Mesodermal cell (in vitro differentiated cells): Measurements from ENCODE around the gene AOPEP.

Source experiments
- H3K27ac ChIP-seq: 2 replicates; pipeline ENCODE4 v1.7.0; 2013; ENCODE audit warnings: mild to moderate bottlenecking, low read depth, low read length, moderate library complexity; ENCODE audit not compliant: severe bottlenecking
- H3K36me3 ChIP-seq: 2 replicates; pipeline ENCODE4 v1.7.1; 2013; ENCODE audit warnings: mild to moderate bottlenecking, low read length, moderate library complexity; ENCODE audit not compliant: control insufficient read depth, insufficient read depth
- H3K4me1 ChIP-seq: one replicate; pipeline ENCODE4 v1.7.1; 2013; ENCODE audit warnings: mild to moderate bottlenecking, low read length; ENCODE audit not compliant: insufficient read depth, control insufficient read depth, poor library complexity, severe bottlenecking
- H3K4me3 ChIP-seq: 2 replicates; pipeline ENCODE4 v1.7.0; 2013; ENCODE audit warnings: low read length, control low read depth, mild to moderate bottlenecking; ENCODE audit not compliant: insufficient read depth, poor library complexity, severe bottlenecking; ENCODE audit errors: extremely low read depth
- H3K9me3 ChIP-seq: 2 replicates; pipeline ENCODE4 v1.7.1; 2013; ENCODE audit warnings: mild to moderate bottlenecking, low read length, moderate library complexity; ENCODE audit not compliant: control insufficient read depth
- WGBS, 2 experiments: methylation state at CpG; one replicate each; pipeline ENCODE4 v1.1.5; 2013; ENCODE audit warnings: missing lambda C conversion rate in 2 of 2; ENCODE audit not compliant: insufficient coverage in 2 of 2; 5-methylcytosine and 5-hydroxymethylcytosine counted together

AOPEP gene

DNA sequence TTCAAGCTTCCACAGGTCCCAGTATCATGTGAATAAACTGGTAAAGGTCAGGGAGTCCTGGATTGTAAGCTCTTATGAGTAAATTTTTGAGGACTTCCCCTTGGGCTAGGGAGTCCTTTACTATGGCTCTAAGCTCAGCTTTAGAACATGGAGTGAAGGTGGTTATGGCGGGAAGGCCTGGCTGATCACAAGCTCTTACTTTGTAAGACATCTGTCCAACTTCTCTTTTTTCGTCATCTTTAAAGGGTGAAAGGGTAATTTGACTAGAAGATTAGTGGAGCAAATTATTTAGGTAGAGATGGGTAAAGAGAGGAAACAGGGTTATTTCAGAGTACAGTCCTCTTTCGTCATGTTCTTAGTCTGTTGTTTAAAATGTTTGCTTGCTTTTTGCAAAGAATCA is 155.4 kb downstream of the AOPEP start:
- peaks cover 15% of the 10 kb centered on the region for H3K4me1 ChIP-seq
- no peak overlapping the region for H3K27ac ChIP-seq
- peaks cover 6% of the 10 kb centered on the region for H3K9me3 ChIP-seq
- no peaks in the 10 kb centered on the region for H3K36me3 ChIP-seq
- H3K4me3 ChIP-seq, result no peak overlapping the region
- WGBS, 2 experiments, result 100% methylated on average over 1 to 2 of the region's 3 CpGs

- H3K4me1 ChIP-seq, result peaks cover 15% of the 10 kb centered on the region
- no peak overlapping the region for H3K27ac ChIP-seq
- no peaks in the 10 kb centered on the region for H3K36me3 ChIP-seq
- peaks cover 5% of the 10 kb centered on the region for H3K9me3 ChIP-seq
- no peak overlapping the region for H3K4me3 ChIP-seq
- WGBS, 2 experiments, result 0% methylated on average over 1 of the region's 4 CpGs
Observed at GRCh38 chr9:94882966-94883641, 156.6 kb downstream of the AOPEP start.

DNA sequence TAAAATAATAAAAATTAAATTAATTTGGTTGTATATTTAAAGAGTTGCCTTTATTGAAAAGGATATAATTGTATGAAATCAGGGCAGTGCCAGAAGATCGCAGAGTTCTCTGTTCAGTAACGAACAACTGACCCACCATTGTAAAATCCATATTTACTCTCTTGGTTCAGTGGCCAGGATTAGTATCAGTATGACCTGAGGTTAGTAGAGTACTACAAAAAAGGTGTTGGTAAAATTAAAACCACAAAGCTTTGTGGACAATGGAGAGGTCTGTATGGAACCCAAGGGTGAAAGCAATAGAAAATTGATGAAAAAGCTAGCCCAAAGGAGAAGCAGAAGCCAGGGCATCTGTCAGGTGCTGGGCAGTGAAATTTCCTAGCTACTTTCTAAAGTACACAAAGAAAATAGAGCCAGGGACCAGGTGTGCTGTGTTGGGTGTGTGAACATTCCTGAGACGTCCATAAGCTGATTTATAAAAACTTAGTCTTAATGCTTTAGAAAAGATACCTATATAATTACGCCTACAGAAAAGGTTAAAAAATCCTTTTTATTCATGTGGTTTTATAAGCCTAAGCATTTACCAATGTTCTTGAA is 159.5 kb downstream of the AOPEP start:
- Histone ChIP-seq H3K36me3 (no peaks in the 10 kb centered on the region), H3K9me3 (no peaks in the 10 kb centered on the region), H3K4me1 (peaks cover 15% of the 10 kb centered on the region), H3K4me3 (no peak overlapping the region), H3K27ac (no peak overlapping the region)
- no CpG with 5 or more reads among the region's 4 CpGs for WGBS, 2 experiments

DNA sequence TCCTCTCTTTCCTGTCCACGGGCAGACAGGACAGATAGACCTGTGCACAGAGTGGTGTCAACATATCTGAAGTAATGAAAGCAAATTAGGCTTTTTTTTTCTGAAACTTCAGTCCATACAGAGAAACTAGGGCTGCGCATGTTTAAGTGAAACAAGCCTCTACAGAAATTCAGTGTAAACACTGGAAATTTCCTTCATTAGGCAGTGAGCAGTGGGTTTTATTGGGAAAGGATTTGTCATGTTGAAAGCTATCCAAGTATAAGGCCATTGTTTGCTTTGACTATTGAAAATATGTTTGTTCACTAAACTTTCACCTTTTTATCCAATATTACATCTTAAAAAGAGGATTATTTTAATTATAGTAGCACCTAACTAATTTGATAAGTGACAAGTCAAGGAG is 161.2 kb downstream of the AOPEP start:
- H3K9me3 ChIP-seq, result no peaks in the 10 kb centered on the region
- H3K4me1 ChIP-seq, result peaks cover 12% of the 10 kb centered on the region
- WGBS, 2 experiments, result 100% methylated on average over 1 to 2 of the region's 2 CpGs
- H3K36me3 ChIP-seq, result no peaks in the 10 kb centered on the region
- no peak overlapping the region for H3K4me3 ChIP-seq
- no peak overlapping the region for H3K27ac ChIP-seq

DNA sequence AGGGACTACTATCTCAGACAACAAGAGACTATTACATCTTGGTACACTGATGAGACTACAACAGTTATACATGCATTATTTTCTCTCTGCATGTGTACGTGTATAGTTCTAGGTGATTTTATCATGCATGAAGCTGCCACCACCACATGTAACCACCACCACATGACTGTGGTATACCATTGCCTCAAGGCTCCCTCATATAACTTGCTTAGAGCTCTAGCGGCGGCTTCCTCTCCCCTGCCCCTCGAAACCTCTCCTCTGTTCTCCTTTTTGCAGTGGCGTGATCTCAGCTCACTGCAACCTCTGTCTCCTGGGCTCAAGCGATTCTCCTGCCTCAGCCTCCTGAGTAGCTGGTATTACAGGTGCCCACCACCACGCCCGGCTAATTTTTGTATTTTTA is 162.3 kb downstream of the AOPEP start:
- no peaks in the 10 kb centered on the region for H3K9me3 ChIP-seq
- H3K27ac ChIP-seq, result no peak overlapping the region
- H3K36me3 ChIP-seq, result no peaks in the 10 kb centered on the region
- 100% methylated on average over 3 to 4 of the region's 8 CpGs for WGBS, 2 experiments
- peaks cover 12% of the 10 kb centered on the region for H3K4me1 ChIP-seq
- no peak overlapping the region for H3K4me3 ChIP-seq

DNA sequence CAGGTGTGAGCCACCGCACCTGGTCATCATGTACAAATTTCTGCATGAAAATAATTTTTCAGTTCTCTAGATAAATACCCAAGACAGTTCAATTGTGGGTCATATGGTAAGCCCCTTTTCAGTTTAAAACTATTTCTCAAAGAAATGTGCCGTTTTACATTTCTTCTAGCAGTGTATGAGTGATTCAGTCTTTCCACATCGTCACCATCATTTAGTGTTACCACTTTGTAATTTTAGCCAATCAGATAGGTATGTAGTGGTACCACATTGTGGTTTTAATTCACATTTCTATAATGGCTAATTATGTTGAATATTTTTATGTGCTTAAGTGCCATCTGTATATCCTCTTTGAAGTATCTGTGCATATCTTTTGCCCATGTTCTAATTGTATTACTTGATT is 163.1 kb downstream of the AOPEP start:
- no peaks in the 10 kb centered on the region for H3K36me3 ChIP-seq
- peaks cover 12% of the 10 kb centered on the region for H3K4me1 ChIP-seq
- H3K27ac ChIP-seq, result no peak overlapping the region
- H3K9me3 ChIP-seq, result no peaks in the 10 kb centered on the region
- WGBS, 2 experiments, result no CpG with 5 or more reads among the region's 3 CpGs
- no peak overlapping the region for H3K4me3 ChIP-seq

DNA sequence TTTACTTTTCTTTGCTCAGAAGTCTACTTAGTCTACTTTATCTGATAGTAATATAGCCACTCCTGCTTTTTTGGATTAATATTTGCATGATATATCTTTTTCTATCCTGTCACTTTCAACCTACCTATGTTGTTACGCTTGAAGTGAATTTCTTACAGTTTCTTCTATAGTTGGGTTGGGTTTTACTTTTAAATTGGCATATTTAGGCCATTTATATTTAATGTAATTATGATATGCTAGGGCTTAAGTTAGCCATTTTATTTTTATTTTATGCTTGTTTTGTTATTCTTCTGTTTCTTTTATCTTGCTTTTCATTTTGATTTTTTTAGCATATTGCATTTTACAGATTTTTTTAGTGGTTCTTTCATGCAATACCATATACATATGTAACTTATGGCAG is 164.7 kb downstream of the AOPEP start:
- no peaks in the 10 kb centered on the region for H3K9me3 ChIP-seq
- no peak overlapping the region for H3K27ac ChIP-seq
- no peaks in the 10 kb centered on the region for H3K36me3 ChIP-seq
- H3K4me1 ChIP-seq, result no peaks in the 10 kb centered on the region
- H3K4me3 ChIP-seq, result no peak overlapping the region
- WGBS, 2 experiments, result no CpG with 5 or more reads among the region's 1 CpG

DNA sequence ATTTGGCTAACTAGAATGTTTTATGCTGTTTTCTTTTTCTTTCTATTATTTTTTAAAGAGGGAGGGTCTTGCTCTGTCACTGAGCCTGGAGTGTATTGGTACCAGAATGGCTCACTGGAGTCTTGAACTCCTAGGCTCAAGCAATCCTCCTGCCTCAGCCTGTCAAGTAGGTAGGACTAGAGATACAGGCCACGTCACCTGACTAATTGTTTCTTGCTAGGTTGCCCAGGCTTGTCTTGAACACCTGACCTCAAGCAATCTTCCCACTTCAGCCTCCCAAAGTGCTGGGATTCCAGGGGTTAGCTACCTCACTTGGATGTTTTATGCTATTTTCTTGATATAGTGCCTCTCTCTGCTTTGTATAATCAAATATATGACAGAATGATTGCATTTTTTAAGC is 166.2 kb downstream of the AOPEP start:
- no peaks in the 10 kb centered on the region for H3K9me3 ChIP-seq
- no peak overlapping the region for H3K4me3 ChIP-seq
- no peaks in the 10 kb centered on the region for H3K4me1 ChIP-seq
- no peak overlapping the region for H3K27ac ChIP-seq
- H3K36me3 ChIP-seq, result no peaks in the 10 kb centered on the region
- no CpG with 5 or more reads among the region's 1 CpG for WGBS, 2 experiments

DNA sequence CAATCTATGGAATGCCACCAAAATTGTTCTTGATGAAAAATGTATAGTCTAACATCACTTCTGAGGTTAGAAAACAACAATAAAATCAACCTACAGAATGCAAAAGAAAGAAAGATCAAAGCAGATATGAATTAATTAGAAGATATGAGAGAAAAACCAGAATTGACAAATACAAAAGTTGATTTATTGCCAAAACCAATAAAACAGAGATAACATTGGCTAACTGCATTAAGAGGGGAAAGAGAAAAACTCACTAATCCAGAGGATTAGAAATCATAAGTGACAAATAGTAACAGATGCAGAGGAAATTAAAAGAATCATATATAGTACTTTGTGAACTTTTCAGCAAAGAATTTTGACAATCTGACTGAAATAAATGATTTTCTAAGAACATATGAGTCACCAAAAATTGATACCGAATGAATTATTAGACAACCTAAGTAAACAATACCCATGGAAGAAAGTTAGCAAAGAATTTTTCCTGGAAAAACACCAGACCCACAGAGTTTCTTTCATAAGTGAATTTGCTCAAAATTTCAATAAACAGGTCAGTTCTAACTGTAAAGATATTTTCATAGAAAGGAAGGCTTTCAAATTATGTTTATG is 167.7 kb downstream of the AOPEP start:
- no peaks in the 10 kb centered on the region for H3K36me3 ChIP-seq
- H3K9me3 ChIP-seq, result no peaks in the 10 kb centered on the region
- no peak overlapping the region for H3K4me3 ChIP-seq
- WGBS, 2 experiments, result 100% methylated on average over 1 of the region's 1 CpG; no CpG with 5 or more reads in 1 of the 2 experiments
- H3K27ac ChIP-seq, result no peak overlapping the region
- no peaks in the 10 kb centered on the region for H3K4me1 ChIP-seq

GRCh38 chr9:94895668-94896067 is 169.2 kb downstream of the AOPEP start:
- no peak overlapping the region for H3K27ac ChIP-seq
- H3K4me1 ChIP-seq, result peaks cover 3% of the 10 kb centered on the region
- WGBS, 2 experiments, result 50 to 56% methylated on average over 2 to 3 of the region's 3 CpGs

GRCh38 chr9:94896512-94896911 is 170.0 kb downstream of the AOPEP start:
- Histone ChIP-seq H3K9me3 (no peaks in the 10 kb centered on the region), H3K27ac (no peak overlapping the region), H3K4me3 (no peak overlapping the region), H3K4me1 (peaks cover 4% of the 10 kb centered on the region), H3K36me3 (no peaks in the 10 kb centered on the region)
- WGBS, 2 experiments, result 100% methylated on average over 1 of the region's 3 CpGs; no CpG with 5 or more reads in 1 of the 2 experiments

More at GRCh38 chr9:94895668-94896067, 169.2 kb downstream of the AOPEP start:
- H3K36me3 ChIP-seq, result no peaks in the 10 kb centered on the region
- no peaks in the 10 kb centered on the region for H3K9me3 ChIP-seq
- no peak overlapping the region for H3K4me3 ChIP-seq
